ENCODE measurements around the gene PSAPL1.

Gene PSAPL1

GRCh38 chr4:7435471-7436061, 836 bp upstream of the PSAPL1 start:
- no peak for TF ChIP-seq CTCF (IDR thresholded peaks at IDR 0.05; ENCODE audit: control insufficient read depth, insufficient read depth, low read depth, low read length, missing control alignments)
- no peak for DNase-seq (ENCODE audit: low read depth)
- H3K4me3 ChIP-seq (ENCODE audit: control insufficient read depth, low read depth, low read length), result no peak overlapping the region

- no peak for TF ChIP-seq CTCF (IDR thresholded peaks at IDR 0.05; ENCODE audit: control insufficient read depth, insufficient read depth, low read depth, low read length, missing control alignments)
- no peak for DNase-seq (ENCODE audit: low read depth)
- no peak overlapping the region for H3K4me3 ChIP-seq (ENCODE audit: control insufficient read depth, low read depth, low read length)
Measured at GRCh38 chr4:7434141-7434765, 477 bp downstream of the PSAPL1 start.

- DNase-seq (ENCODE audit: low read depth), result no peak
- H3K4me3 ChIP-seq (ENCODE audit: control insufficient read depth, low read depth, low read length), result no peak overlapping the region
- TF ChIP-seq CTCF (IDR thresholded peaks at IDR 0.05; ENCODE audit: control insufficient read depth, insufficient read depth, low read depth, low read length, missing control alignments), result no peak
Measured at GRCh38 chr4:7433376-7434140, 1.2 kb downstream of the PSAPL1 start.

GRCh38 chr4:7432531-7433375, 2.0 kb downstream of the PSAPL1 start:
- no peak overlapping the region for H3K4me3 ChIP-seq (ENCODE audit: control insufficient read depth, low read depth, low read length)
- no peak for DNase-seq (ENCODE audit: low read depth)
- TF ChIP-seq CTCF (IDR thresholded peaks at IDR 0.05; ENCODE audit: control insufficient read depth, insufficient read depth, low read depth, low read length, missing control alignments), result no peak

- H3K4me3 ChIP-seq (ENCODE audit: control insufficient read depth, low read depth, low read length), result no peak overlapping the region
- TF ChIP-seq CTCF (IDR thresholded peaks at IDR 0.05; ENCODE audit: control insufficient read depth, insufficient read depth, low read depth, low read length, missing control alignments), result no peak
- no peak for DNase-seq (ENCODE audit: low read depth)
Measured at GRCh38 chr4:7431696-7432530, 2.8 kb downstream of the PSAPL1 start.

All from AG09309 (cell line).